ENCODE data around the gene MYO1C. TPM values are rescaled to one million over a fixed set of nuclear protein-coding genes. Genes with fewer than 3 reads are reported as not detected.

Gene MYO1C
- total and polyA plus RNA-seq, 10 donors: 14.6 to 135 (median 58.5) TPM

GRCh38 chr17:1493291-1493980 lies 950 bp upstream of the MYO1C start:
- no peaks in the 10 kb centered on the region for H3K9me3 ChIP-seq
- intact Hi-C loops (cut with DNase I; ENCODE audit: low total_unique reads): no loop called here
- H3K36me3 ChIP-seq: peaks cover 0 to 43% (median 32%) of the 10 kb centered on the region in 6 donors
- TF ChIP-seq POLR2AphosphoS5 (IDR thresholded peaks at IDR 0.05) (peak; percentile 41 to 62 (median 43)), POLR2A (IDR thresholded peaks at IDR 0.05) (no peak), CTCF (IDR thresholded peaks at IDR 0.05 in 8 of 11, conservative IDR thresholded peaks at IDR 0.05 in 3 of 11) (no peak)
- peak overlapping the region in 6 of 8 donors; percentile 32 to 96 (median 92) for H3K27ac ChIP-seq
- no peak for DNase-seq
- peaks cover 0 to 17% (median 0%) of the 10 kb centered on the region in 7 donors for H3K27me3 ChIP-seq (replicated peaks in 1 of 7)
- H3K4me3 ChIP-seq: no peak overlapping the region
- H3K4me1 ChIP-seq: peaks cover 31 to 53% (median 44%) of the 10 kb centered on the region in 6 donors
- WGBS, 5 donors: 35 to 44% (median 39%) methylated on average over 21 to 23 of the region's 23 CpGs

GRCh38 chr17:1491443-1492248 lies 840 bp downstream of the MYO1C start:
- 2 to 8% (median 3%) methylated on average over 26 to 94 of the region's 94 CpGs for WGBS, 5 donors

GRCh38 chr17:1490643-1491442 lies 1.6 kb downstream of the MYO1C start:
- DNase-seq: peak; percentile 94
- Histone ChIP-seq H3K9me3 (no peaks in the 10 kb centered on the region), H3K27me3 (replicated peaks in 1 of 7) (peaks cover 0 to 41% (median 0%) of the 10 kb centered on the region in 7 donors), H3K4me1 (peaks cover 49 to 79% (median 69%) of the 10 kb centered on the region in 6 donors), H3K27ac (peak overlapping the region; percentile 78 to 96 (median 90)), H3K36me3 (peaks cover 0 to 17% (median 7%) of the 10 kb centered on the region in 6 donors), H3K4me3 (peak overlapping the region; percentile 47 to 86 (median 67))
- WGBS, 5 donors: 1 to 4% (median 3%) methylated on average over 26 to 52 of the region's 52 CpGs
- intact Hi-C loops (cut with DNase I; ENCODE audit: low total_unique reads): no loop called here
- TF ChIP-seq POLR2A (IDR thresholded peaks at IDR 0.05): peak in 1 of 3 donors; percentile 43
- no peak for TF ChIP-seq CTCF (IDR thresholded peaks at IDR 0.05 in 8 of 11, conservative IDR thresholded peaks at IDR 0.05 in 3 of 11)
- TF ChIP-seq POLR2AphosphoS5 (IDR thresholded peaks at IDR 0.05): peak; percentile 74 to 87 (median 79)

More at GRCh38 chr17:1491443-1492248, 840 bp downstream of the MYO1C start:
- peaks cover 0 to 33% (median 0%) of the 10 kb centered on the region in 7 donors for H3K27me3 ChIP-seq (replicated peaks in 1 of 7)
- H3K9me3 ChIP-seq: no peaks in the 10 kb centered on the region
- peak overlapping the region; percentile 47 to 86 (median 67) for H3K4me3 ChIP-seq
- intact Hi-C loops (cut with DNase I; ENCODE audit: low total_unique reads): no loop called here
- peaks cover 0 to 25% (median 15%) of the 10 kb centered on the region in 6 donors for H3K36me3 ChIP-seq
- peak overlapping the region; percentile 78 to 96 (median 90) for H3K27ac ChIP-seq
- TF ChIP-seq POLR2AphosphoS5 (IDR thresholded peaks at IDR 0.05) (peak in 2 of 3 donors; percentile 36 to 37), POLR2A (IDR thresholded peaks at IDR 0.05) (no peak)
- DNase-seq: peak; percentile 92
- H3K4me1 ChIP-seq: peaks cover 44 to 71% (median 61%) of the 10 kb centered on the region in 6 donors

- Histone ChIP-seq H3K27ac (peak overlapping the region; percentile 67 to 95 (median 92)), H3K9me3 (no peaks in the 10 kb centered on the region), H3K36me3 (peaks cover 0 to 6% (median 0%) of the 10 kb centered on the region in 6 donors), H3K4me3 (peak overlapping the region in 7 of 8 donors; percentile 56 to 91 (median 67)), H3K27me3 (replicated peaks in 1 of 7) (peaks cover 0 to 56% (median 0%) of the 10 kb centered on the region in 7 donors), H3K4me1 (peaks cover 55 to 93% (median 84%) of the 10 kb centered on the region in 6 donors)
- TF ChIP-seq POLR2AphosphoS5 (IDR thresholded peaks at IDR 0.05) (no peak), CTCF (IDR thresholded peaks at IDR 0.05 in 8 of 11, conservative IDR thresholded peaks at IDR 0.05 in 3 of 11) (no peak), POLR2A (IDR thresholded peaks at IDR 0.05) (no peak)
- DNase-seq: no peak
- intact Hi-C loops (cut with DNase I; ENCODE audit: low total_unique reads): no loop called here
- WGBS, 5 donors: 86 to 93% (median 87%) methylated on average over 2 to 7 of the region's 7 CpGs
These were observed 3.6 kb downstream of the MYO1C start for GRCh38 chr17:1488826-1489270.

Measured in spleen (tissue), 11 donors.